Hepatocyte (in vitro differentiated cells): ENCODE data around the gene NME5. TPM values are rescaled to one million over a fixed set of nuclear protein-coding genes. Genes with fewer than 3 reads are reported as not detected.
A peak's percentile ranks its signal among the peaks of the same experiment; 100 is the strongest.

Experiments used
- DNase-seq: peaks from one replicate; pipeline ENCODE4 v3.0.0-alpha.2; 2016; ENCODE audit warnings: low spot score
- H2AFZ ChIP-seq: fragments of 200-600 bp; sonication (generic); 2 replicates; pipeline ENCODE4 v1.6.0; 2016; ENCODE audit warnings: antibody characterized with exemption, mild to moderate bottlenecking
- H3K27ac ChIP-seq: fragments of 200-600 bp; sonication (generic); 2 replicates; pipeline ENCODE4 v1.5.1; 2016; ENCODE audit warnings: mild to moderate bottlenecking
- H3K27me3 ChIP-seq: fragments of 200-600 bp; sonication (generic); 2 replicates; pipeline ENCODE4 v1.6.1; 2016
- H3K36me3 ChIP-seq: fragments of 200-600 bp; sonication (generic); replicated peaks from 2 replicates; pipeline ENCODE4 v1.5.1; 2016; ENCODE audit warnings: low read depth; ENCODE audit not compliant: insufficient read depth
- H3K4me1 ChIP-seq: fragments of 200-600 bp; sonication (generic); 2 replicates; pipeline ENCODE4 v1.5.1; 2016; ENCODE audit warnings: mild to moderate bottlenecking, moderate library complexity; ENCODE audit not compliant: insufficient read depth
- H3K4me2 ChIP-seq: fragments of 200-600 bp; sonication (generic); 2 replicates; pipeline ENCODE4 v1.6.0; 2016
- H3K4me3 ChIP-seq: fragments of 200-600 bp; sonication (generic); 2 replicates; pipeline ENCODE4 v1.5.1; 2016; ENCODE audit warnings: mild to moderate bottlenecking
- H3K79me2 ChIP-seq: fragments of 200-600 bp; sonication (generic); 2 replicates; pipeline ENCODE4 v1.6.0; 2017; ENCODE audit warnings: mild to moderate bottlenecking
- H3K9me2 ChIP-seq: fragments of 200-600 bp; sonication (generic); replicated peaks from 2 replicates; pipeline ENCODE4 v1.6.0; 2017; ENCODE audit warnings: mild to moderate bottlenecking; ENCODE audit not compliant: insufficient read depth
- H3K9me3 ChIP-seq: fragments of 200-600 bp; sonication (generic); 2 replicates; pipeline ENCODE4 v1.5.1; 2016; ENCODE audit warnings: low read depth, mild to moderate bottlenecking
- H4K20me1 ChIP-seq: fragments of 200-600 bp; sonication (generic); 2 replicates; pipeline ENCODE4 v1.6.0; 2016; ENCODE audit warnings: mild to moderate bottlenecking; ENCODE audit not compliant: insufficient read depth, poor library complexity, severe bottlenecking
- CTCF ChIP-seq: fragments of 200-600 bp; sonication (generic); IDR thresholded peaks from 2 replicates; pipeline ENCODE4 v1.5.1; 2016; ENCODE audit warnings: antibody characterized with exemption, mild to moderate bottlenecking; ENCODE audit not compliant: poor library complexity
- EZH2 ChIP-seq: fragments of 200-600 bp; sonication (generic); IDR thresholded peaks from 2 replicates; pipeline ENCODE4 v1.6.1; 2016; ENCODE audit warnings: antibody characterized with exemption, mild to moderate bottlenecking, borderline replicate concordance
- EZH2phosphoT487 ChIP-seq: fragments of 200-600 bp; sonication (generic); IDR thresholded peaks from one replicate; pipeline ENCODE4 v1.6.1; 2018; ENCODE audit warnings: antibody characterized with exemption, mild to moderate bottlenecking, low read depth, moderate library complexity; ENCODE audit not compliant: unreplicated experiment, severe bottlenecking
- WGBS: methylation state at CpG from one replicate; pipeline ENCODE4 v1.1.6; 2016; ENCODE audit warnings: low lambda C conversion rate; ENCODE audit errors: missing lambda C conversion rate; 5-methylcytosine and 5-hydroxymethylcytosine counted together
- polyA plus RNA-seq: library from polyadenylated mRNA; unstranded; fragments of >200 nt; fragmentation: Nextera tagmentation; extraction: Ambion mirVana; gene quantifications from 2 replicates; pipeline ENCODE4 v1.2.1, GENCODE V29; 2016
- total RNA-seq: library from RNA; depleted of rRNA; stranded (reverse); fragments of >200 nt; gene quantifications from 2 replicates; pipeline ENCODE4 v1.2.3, GENCODE V29; 2014

Gene NME5
- total and polyA plus RNA-seq, 2 experiments from 2014 or later, result 2.3 to 2.6 TPM

GRCh38 chr5:138179277-138179857 lies 40.1 kb upstream of the NME5 start:
- Histone ChIP-seq H3K36me3 (no peaks in the 10 kb centered on the region), H3K4me1 (peaks cover 11% of the 10 kb centered on the region), H3K27ac (no peak overlapping the region), H2AFZ (peak overlapping the region; percentile 18), H3K4me2 (peak overlapping the region; percentile 84), H3K9me2 (no peaks in the 10 kb centered on the region), H4K20me1 (peaks cover 3% of the 10 kb centered on the region), H3K27me3 (no peaks in the 10 kb centered on the region), H3K79me2 (peaks cover 45% of the 10 kb centered on the region), H3K9me3 (no peaks in the 10 kb centered on the region), H3K4me3 (peak overlapping the region; percentile 29)
- peak; percentile 10 for DNase-seq
- TF ChIP-seq EZH2phosphoT487 (no peak), CTCF (no peak)
- WGBS, result 2% methylated on average over 23 of the region's 23 CpGs

- peak within 1 kb of the TSS; percentile 86 for H3K4me3 ChIP-seq
- peak within 1 kb of the TSS; percentile 79 for H2AFZ ChIP-seq
- no peaks in the 10 kb centered on the region for H3K27me3 ChIP-seq
- H3K27ac ChIP-seq, result peak within 1 kb of the TSS; percentile 77
- H3K36me3 ChIP-seq, result no peaks in the 10 kb centered on the region
- TF ChIP-seq EZH2phosphoT487 (no peak), CTCF (no peak), EZH2 (no peak)
- WGBS, result under 1% methylated on average over 41 of the region's 41 CpGs
- peak within 1 kb of the TSS; percentile 86 for H3K4me2 ChIP-seq
- no peaks in the 10 kb centered on the region for H3K9me3 ChIP-seq
- H3K9me2 ChIP-seq, result no peaks in the 10 kb centered on the region
- DNase-seq, result peak; percentile 97
- H4K20me1 ChIP-seq, result peaks cover 3% of the 10 kb centered on the region
- H3K79me2 ChIP-seq, result peaks cover 52% of the 10 kb centered on the region
- H3K4me1 ChIP-seq, result peaks cover 11% of the 10 kb centered on the region
Measured at GRCh38 chr5:138178516-138179276, 39.5 kb upstream of the NME5 start, which contains the start of the genes BRD8 and KIF20A. TSS of gene BRD8 (minus strand) at chr5:138178630. CDS start at chr5:138178614, 16 bp downstream. TSS of gene KIF20A (plus strand) at chr5:138179112. CDS start at chr5:138179681, 569 bp downstream.

DNA sequence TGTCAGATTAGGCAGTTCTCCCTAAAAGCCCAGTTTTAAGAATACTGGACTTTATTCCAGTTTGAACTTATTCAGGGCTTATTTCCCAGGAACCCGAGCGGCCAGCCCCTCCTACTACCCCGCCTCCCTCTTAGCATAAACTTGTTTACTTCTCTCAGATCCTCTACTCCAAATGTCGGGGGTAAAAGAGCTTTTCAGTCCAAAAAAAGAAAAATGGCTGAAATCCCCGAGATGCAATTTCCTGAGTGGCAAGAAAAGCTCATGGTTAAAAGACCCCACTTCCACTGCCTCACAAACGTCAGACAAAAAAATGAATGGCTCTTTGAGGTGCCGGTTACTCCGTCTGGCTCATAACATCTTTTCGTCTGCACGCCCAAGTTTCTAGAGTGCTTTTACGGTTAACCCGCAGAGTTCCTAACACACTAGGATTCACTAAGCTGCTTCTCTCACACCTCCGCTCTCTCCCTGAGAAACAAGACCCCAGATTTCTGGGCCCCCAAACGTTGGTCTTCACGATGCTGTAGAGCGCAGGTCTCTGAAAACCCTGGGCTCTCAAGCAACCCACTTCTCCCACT lies 38.8 kb upstream of the NME5 start:
- WGBS, result under 1% methylated on average over 16 of the region's 16 CpGs
- Histone ChIP-seq H3K27ac (peak overlapping the region; percentile 77), H3K4me3 (peak overlapping the region; percentile 86), H3K4me1 (peaks cover 11% of the 10 kb centered on the region), H3K27me3 (no peaks in the 10 kb centered on the region), H3K79me2 (peaks cover 54% of the 10 kb centered on the region), H2AFZ (peak overlapping the region; percentile 79), H3K9me2 (no peaks in the 10 kb centered on the region), H3K36me3 (no peaks in the 10 kb centered on the region), H4K20me1 (peaks cover 3% of the 10 kb centered on the region), H3K9me3 (no peaks in the 10 kb centered on the region), H3K4me2 (peak overlapping the region; percentile 86)
- peak; percentile 72 for DNase-seq
- TF ChIP-seq EZH2, result no peak
- TF ChIP-seq EZH2phosphoT487, result no peak
- TF ChIP-seq CTCF, result no peak
